ENCODE measurements around the gene C2CD3. TPM values are rescaled to one million over a fixed set of nuclear protein-coding genes. Genes with fewer than 3 reads are reported as not detected.

The C2CD3 gene
- polyA plus RNA-seq, 10 donors = 14.7 to 25.4 (median 19.3) TPM

DNA sequence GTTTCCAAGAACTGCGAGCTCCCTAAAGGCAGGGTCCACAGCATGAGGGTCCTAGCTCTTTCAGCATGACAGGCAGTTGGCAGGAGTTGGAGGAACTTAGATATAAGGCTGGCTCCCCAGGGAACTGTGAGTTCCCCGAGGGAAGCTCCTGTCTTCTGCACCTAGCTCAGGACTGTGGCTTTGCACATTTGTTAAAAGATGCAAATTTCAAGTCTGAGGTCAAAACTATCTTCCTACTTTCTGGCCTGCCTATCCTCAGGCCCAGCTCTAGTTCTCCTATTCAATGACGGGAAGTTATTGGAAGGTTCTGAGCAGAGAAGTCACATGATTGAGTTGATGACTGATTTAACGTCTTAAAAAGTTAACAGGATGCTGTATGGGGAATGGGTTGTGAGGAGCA lies 150.3 kb downstream of the C2CD3 start:
- DNase-seq = no peak

DNA sequence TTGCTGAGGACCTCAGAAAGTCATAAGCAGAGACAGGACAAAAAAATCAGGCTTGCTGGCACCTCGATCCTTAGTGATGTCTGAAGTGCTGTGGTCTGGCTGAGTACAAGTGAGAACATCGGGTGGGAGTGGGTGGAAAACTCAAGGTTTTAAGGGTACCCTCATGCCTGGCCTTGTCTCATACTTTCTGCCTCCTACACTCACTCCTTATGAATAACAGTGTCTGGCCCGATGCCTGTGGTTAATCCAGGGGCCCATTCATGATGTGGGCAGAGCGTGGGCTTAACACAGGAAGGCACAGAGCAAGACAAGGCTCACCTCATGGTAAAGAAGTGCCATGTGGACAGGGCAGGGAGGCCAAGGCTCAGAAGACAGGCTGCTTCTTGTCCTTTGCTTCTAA lies 150.9 kb downstream of the C2CD3 start:
- DNase-seq = no peak

DNA sequence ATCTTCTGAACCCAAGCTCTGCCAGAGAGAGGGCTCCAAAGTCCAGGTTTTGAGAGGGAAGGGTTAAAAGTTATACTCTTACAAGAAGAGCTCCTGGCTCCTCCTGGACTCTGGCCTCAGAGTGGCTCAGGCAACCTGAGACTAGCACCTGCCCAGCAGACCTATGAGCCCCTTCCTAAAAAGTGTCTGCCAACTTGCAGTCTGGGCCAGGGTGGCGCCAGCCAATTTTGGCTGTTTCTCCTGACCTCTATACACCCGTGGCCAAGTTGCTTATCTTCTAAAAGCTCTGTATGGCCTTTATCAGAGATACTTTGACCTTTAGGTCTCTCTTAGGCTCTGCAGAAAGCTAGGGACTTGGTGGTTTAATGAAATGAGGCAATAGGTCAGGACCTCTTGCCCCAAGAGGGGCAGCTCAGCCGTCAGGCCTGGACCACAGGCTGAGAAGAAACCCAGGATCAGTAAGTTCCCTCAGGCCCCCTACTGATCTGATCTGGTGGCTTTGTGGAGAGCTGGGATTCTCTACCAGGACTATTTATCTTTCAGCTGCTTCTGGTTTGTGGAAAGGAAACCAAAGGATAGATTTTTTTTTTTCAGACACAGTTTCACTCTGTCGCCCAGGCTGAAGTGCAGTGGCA lies 151.6 kb downstream of the C2CD3 start:
- DNase-seq = no peak

DNA sequence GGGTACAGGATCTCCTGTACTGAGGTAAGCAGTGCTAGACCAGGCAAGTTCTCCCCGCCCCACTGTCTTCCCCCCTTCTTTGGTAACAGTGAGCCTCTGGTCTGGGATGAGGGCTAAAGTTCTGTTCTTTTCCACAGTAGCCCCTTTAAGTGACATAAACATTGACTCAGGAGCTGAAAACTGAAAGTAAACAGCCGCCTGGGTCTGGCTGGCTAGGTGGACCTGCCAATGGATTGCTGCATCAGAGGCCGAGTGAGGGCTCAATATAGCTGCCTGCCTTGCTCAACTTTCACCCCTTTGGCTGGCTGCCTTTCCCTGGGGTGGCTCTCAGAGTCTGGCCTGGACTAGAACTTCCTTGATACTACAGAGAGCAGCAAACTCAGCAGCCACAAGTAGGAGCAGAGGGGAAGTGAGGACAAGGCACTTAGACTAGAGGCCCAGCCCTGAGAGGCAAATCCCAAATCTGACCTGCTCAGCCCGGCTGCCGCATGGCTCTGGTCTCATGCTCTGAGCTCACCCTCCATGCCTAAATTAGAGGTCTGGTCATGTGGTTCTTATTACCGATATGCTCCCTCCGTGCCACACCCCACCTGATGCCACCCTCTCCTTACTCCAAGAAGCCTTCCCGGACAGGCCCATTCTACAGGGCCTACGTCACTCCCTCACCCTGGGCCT lies 152.3 kb downstream of the C2CD3 start:
- DNase-seq = peak; percentile 59 to 69 (median 66)

GRCh38 chr11:74017631-74018030 lies 153.2 kb downstream of the C2CD3 start:
- no peak for DNase-seq

- DNase-seq = no peak
These were observed 154.7 kb downstream of the C2CD3 start for GRCh38 chr11:74015919-74016684.

- DNase-seq = no peak
These were observed 155.9 kb downstream of the C2CD3 start for GRCh38 chr11:74014880-74015279.

DNA sequence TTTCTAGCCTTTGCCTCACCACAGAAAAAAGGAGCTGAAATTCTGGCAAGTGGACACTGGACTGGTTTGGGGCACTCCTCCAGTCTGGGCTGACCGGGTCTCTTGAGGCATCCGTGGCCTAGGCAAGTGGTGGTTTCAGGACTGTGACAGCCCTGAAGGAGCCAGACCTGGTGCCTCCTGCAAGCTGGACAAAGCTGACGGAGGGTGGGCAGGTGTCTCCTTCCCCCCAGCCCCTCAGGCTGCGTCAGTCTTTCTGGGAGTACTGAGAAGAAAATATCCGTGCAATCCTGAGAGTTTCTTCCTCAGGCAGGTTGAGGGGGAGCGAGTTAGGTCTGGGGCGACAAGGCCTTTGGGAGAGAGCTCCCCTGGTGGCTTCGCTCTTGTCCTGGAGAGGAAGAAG lies 157.7 kb downstream of the C2CD3 start:
- no peak for DNase-seq

GRCh38 chr11:74012074-74012809 lies 158.6 kb downstream of the C2CD3 start:
- DNase-seq = no peak

GRCh38 chr11:74011360-74012073 lies 159.3 kb downstream of the C2CD3 start:
- no peak for DNase-seq

DNA sequence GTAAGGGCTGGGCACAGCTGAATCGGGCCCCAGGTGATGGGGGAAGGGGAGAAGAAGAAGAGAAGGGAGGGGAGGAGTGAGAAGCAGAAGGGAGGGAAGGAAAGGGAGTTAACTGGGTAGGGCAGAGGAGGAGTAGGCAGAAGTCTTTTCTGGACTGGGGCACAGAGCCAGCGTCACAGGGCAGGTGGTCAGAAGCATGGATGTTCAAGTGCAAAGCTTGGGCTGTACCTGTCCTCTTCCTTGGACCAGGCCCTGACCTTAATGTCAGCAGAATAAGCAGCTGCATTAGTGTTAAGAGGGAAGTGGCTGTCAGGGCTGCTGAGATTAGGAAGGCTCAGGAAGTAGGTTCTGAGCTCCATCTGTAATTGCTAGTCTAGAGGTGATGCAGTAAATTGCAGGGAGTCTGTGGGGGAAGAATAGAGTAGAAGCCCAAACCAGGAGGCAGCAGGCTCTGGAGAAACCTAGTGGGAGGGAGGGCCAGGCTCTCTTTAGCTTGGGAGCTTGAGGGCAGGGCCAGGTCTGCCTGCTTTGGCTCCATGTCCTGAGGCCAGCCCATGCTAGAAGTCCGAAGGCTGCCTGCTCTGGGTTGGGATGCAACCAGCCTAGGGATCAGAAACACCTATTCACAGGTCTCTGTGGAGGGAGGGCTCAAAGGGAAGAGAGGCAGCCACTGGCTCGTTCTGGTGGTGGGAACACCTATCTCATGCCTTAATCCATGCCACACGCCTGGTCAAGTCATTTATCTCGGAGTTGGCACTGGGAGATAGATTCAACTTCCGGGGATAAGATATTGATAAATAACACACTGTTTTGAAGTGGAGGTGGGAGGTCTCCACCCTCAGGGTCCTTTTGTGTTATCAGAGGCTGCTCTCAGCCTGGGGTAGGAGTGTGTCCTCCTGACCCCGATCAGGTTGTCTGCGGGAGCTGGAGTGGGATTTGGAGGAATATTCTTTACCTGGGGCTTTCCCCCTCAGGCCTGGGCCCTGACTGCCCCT lies 160.2 kb downstream of the C2CD3 start:
- no peak for DNase-seq

- no peak for DNase-seq
These were observed 161.0 kb downstream of the C2CD3 start for GRCh38 chr11:74009675-74010305.

DNA sequence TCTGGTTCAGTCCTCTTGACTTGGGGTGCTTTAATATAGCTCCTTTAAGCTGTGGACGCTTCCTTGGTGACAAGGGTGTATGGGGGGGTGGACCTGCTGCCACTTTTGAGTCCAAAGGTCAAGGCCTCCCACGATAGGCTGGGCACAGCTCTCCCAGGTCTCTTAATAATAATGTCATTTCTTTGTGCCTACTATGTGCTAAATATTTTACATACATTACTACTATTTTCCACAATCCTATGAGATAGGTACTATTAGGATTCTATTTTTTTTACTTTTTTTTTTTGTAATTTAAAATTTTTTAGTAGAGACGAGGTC lies 161.6 kb downstream of the C2CD3 start:
- no peak for DNase-seq

DNA sequence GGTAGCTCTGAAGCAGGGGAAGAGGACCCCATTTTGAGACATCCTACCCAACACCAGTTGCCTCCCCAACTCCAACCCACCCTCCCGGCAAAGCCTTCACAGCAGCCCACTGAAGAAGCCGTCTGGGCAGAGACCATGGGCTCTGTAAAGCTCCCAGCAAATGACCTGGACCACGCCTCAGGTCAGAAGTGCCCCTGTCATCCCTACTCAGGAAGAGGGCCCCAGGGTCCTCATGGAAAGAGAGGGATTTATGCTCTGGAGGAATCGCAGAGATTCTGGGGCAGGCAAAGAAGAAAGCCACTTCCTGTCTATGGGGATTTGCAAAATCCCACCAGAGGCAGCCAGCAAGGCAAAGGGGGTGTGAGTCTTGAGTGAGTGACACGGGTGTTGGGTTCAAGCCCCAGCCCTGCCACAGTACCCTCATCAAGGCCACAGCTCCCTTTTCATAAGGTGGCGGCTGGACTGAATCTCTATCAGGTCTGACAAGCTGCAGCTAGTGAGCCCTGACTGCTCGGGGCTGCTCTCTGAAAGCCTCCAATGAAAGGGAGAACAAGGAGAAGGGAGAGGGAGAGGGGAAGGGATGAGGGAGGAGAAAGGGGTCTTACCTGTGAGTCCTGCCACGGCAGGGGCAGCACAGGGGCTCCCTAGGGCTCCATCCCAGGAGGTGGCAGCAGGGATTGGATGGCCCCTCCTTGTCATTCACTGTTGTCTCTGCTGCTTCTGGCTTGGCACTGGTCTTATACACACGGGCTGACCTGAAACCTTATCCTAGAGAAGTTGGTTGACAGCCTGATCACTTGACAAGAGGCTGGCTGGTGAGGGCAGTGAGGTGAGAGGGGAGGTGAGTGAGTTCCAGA lies 162.2 kb downstream of the C2CD3 start, which contains the start of gene UCP3:
Gene UCP3, minus strand, starts transcription at position 713 of the 857 bp plus-strand sequence. CDS start 2,043 bp downstream, outside the sequence.
- DNase-seq = no peak

- no peak for DNase-seq
These were observed 163.0 kb downstream of the C2CD3 start for GRCh38 chr11:74007691-74008372.

DNA sequence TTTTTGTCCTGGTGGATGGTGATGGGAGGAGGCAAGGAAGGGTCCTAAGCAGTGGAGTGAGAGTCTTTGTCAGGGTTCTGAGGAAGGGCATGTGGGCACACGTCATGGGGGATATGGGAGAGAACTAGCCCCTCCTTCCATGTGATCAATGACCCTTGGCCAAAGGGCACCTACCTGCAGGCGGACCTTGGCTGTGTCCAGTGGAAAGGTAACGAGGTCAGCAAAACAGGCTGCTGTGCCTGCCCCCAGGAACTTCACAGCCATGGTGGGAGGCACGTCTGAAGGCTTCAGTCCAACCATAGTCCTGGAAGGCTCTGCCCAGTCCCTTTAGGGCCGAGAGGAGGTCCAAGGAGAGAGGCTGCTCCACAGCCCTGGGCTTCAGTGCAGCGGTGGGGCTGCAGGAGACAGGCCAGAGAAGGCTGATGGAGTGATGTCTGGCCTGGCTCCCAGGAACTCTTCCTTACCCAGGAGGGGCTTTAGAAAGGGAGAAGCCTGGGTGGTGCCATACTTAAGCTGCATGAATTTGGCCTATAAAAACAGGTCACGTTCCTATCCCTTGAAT lies 164.0 kb downstream of the C2CD3 start:
- no peak for DNase-seq

- no peak for DNase-seq
These were observed 164.9 kb downstream of the C2CD3 start for GRCh38 chr11:74005721-74006517.
